GM19240 (cell line): ENCODE data around the gene CRP.
"Not testable (repeated sequence)": the region's sequence is repeated elsewhere in the genome, so short reads cannot be mapped to it uniquely, and the experiment has no call there.

ENCODE experiments used
- DNase-seq: peaks from one replicate; pipeline ENCODE4 v3.0.0; 2011; ENCODE audit warnings: low spot score; ENCODE audit not compliant: insufficient read length

The CRP gene

GRCh38 chr1:159700312-159700711 is 14.1 kb downstream of the CRP start:
- DNase-seq, result no peak

GRCh38 chr1:159699653-159700052 is 14.7 kb downstream of the CRP start:
- DNase-seq, result no peak

- DNase-seq, result no peak
These were observed 15.1 kb downstream of the CRP start for GRCh38 chr1:159699246-159699645.

GRCh38 chr1:159687511-159687910 is 26.9 kb downstream of the CRP start:
- no peak for DNase-seq

GRCh38 chr1:159686599-159687299 is 27.6 kb downstream of the CRP start:
- DNase-seq, result no peak

- DNase-seq, result no peak
These were observed 35.5 kb downstream of the CRP start for GRCh38 chr1:159678939-159679338.

GRCh38 chr1:159675046-159675445 is 39.3 kb downstream of the CRP start:
- DNase-seq, result no peak

- not testable (repeated sequence) for DNase-seq
These were observed 42.0 kb downstream of the CRP start for GRCh38 chr1:159672390-159672789.

GRCh38 chr1:159669338-159669737 is 45.1 kb downstream of the CRP start:
- DNase-seq, result no peak

- no peak for DNase-seq
These were observed 45.6 kb downstream of the CRP start for GRCh38 chr1:159668739-159669138.

- no peak for DNase-seq
These were observed 50.1 kb downstream of the CRP start for GRCh38 chr1:159664247-159664646.

GRCh38 chr1:159663552-159663951 is 50.8 kb downstream of the CRP start:
- no peak for DNase-seq
